MCF 10A (cell line): ENCODE data around the gene MYOZ3. TPM values are rescaled to one million over a fixed set of nuclear protein-coding genes. Genes with fewer than 3 reads are reported as not detected.

ENCODE experiments used
- BruUV-seq: library from RNA; stranded (reverse); fragments of 400-500 nt; replicated peaks from 2 replicates; lab custom pipeline; 2021; lab: Mats Ljungman, UMichigan
- CTCF ChIA-PET: fragments of 300-600 bp; sonication (Branson Sonifier 250); formaldehyde crosslinking; extraction: SDS; loops from one replicate; lab custom pipeline; 2021; ENCODE audit warnings: antibody characterized with exemption, inconsistent platforms; lab: Yijun Ruan, JAX
- POLR2A ChIA-PET: fragments of 300-600, 350-650 bp; sonication (Branson Sonifier 250); formaldehyde crosslinking; extraction: SDS; loops from one replicate; lab custom pipeline; 2020; ENCODE audit warnings: antibody characterized with exemption, inconsistent platforms; lab: Yijun Ruan, JAX
- DNase-seq: peaks from one replicate; pipeline ENCODE4 v3.0.0-alpha.2; 2018; ENCODE audit not compliant: unreplicated experiment
- H3K27ac Mint-ChIP-seq: one replicate; pipeline ENCODE4 v1.8.0; 2022; ENCODE audit warnings: mild to moderate bottlenecking, low read depth, mixed read lengths; ENCODE audit not compliant: unreplicated experiment
- H3K27me3 Mint-ChIP-seq: one replicate; pipeline ENCODE4 v1.8.0; 2022; ENCODE audit warnings: mixed read lengths; ENCODE audit not compliant: insufficient read depth, unreplicated experiment
- H3K36me3 Mint-ChIP-seq: one replicate; pipeline ENCODE4 v1.8.0; 2022; ENCODE audit warnings: mild to moderate bottlenecking, moderate library complexity, mixed read lengths; ENCODE audit not compliant: insufficient read depth, unreplicated experiment
- H3K4me1 Mint-ChIP-seq: one replicate; pipeline ENCODE4 v1.8.0; 2022; ENCODE audit warnings: mixed read lengths; ENCODE audit not compliant: insufficient read depth, unreplicated experiment
- H3K4me3 Mint-ChIP-seq: one replicate; pipeline ENCODE4 v1.8.0; 2022; ENCODE audit warnings: mild to moderate bottlenecking, moderate library complexity, mixed read lengths; ENCODE audit not compliant: unreplicated experiment
- H3K9me3 Mint-ChIP-seq: one replicate; pipeline ENCODE4 v1.8.0; 2022; ENCODE audit warnings: mixed read lengths; ENCODE audit not compliant: unreplicated experiment
- CTCF ChIP-seq: fragments of 200-600 bp; IDR thresholded peaks from one replicate; pipeline ENCODE4 v1.8.0; 2022; ENCODE audit warnings: antibody characterized with exemption, mild to moderate bottlenecking; ENCODE audit not compliant: unreplicated experiment
- intact Hi-C: fragments of 100-400 bp; cut with micrococcal nuclease; formaldehyde crosslinking; loops from 2 replicates; pipeline ENCODE4 v1.14.1; 2022
- total RNA-seq: library from RNA; stranded (reverse); gene quantifications from 2 replicates; pipeline ENCODE4 v1.2.3, GENCODE V29; 2022

Gene MYOZ3
- total RNA-seq, 1 experiment from 2014 or later = not detected

- no peaks in the 10 kb centered on the region for H3K36me3 Mint-ChIP-seq
- peaks cover 53% of the 10 kb centered on the region for H3K4me1 Mint-ChIP-seq
- DNase-seq = no peak
- intact Hi-C loops = no loop called here
- H3K4me3 Mint-ChIP-seq = no peak overlapping the region
- H3K27me3 Mint-ChIP-seq = no peaks in the 10 kb centered on the region
- TF ChIP-seq CTCF = no peak
- no TSS peak for BruUV-seq
- POLR2A ChIA-PET = interaction anchor here (1.5 kb wide), 1 partner anchor 9 kb away, joined by 14 read pairs; no protein-coding TSS in a partner anchor
- no peaks in the 10 kb centered on the region for H3K9me3 Mint-ChIP-seq
- CTCF ChIA-PET = interaction anchor here (0.6 to 1.5 kb wide), 5 partner anchors 10 to 157 kb away, joined by 3 read pairs; partner anchors contain the start of gene SMIM3
- H3K27ac Mint-ChIP-seq = peak overlapping the region; percentile 65
Measured at GRCh38 chr5:150633429-150633828, 27.6 kb upstream of the MYOZ3 start.

GRCh38 chr5:150636391-150637244 lies 24.4 kb upstream of the MYOZ3 start:
- intact Hi-C loops = loop anchor here (2.0 kb wide), 1 partner anchor 20 kb away; no protein-coding TSS in a partner anchor
- Mint-ChIP-seq H3K27ac (peak overlapping the region; percentile 47), H3K36me3 (no peaks in the 10 kb centered on the region), H3K9me3 (no peaks in the 10 kb centered on the region), H3K4me3 (peak overlapping the region; percentile 10), H3K27me3 (no peaks in the 10 kb centered on the region), H3K4me1 (peaks cover 81% of the 10 kb centered on the region)
- no TSS peak for BruUV-seq
- POLR2A ChIA-PET = interaction anchor here (0.6 to 1.7 kb wide), 4 partner anchors 17 to 656 kb away, joined by 3 to 6 read pairs (median 4); no protein-coding TSS in a partner anchor
- CTCF ChIA-PET = no interaction called here
- TF ChIP-seq CTCF = no peak
- peak; percentile 96 for DNase-seq

GRCh38 chr5:150637245-150638052 lies 23.6 kb upstream of the MYOZ3 start:
- intact Hi-C loops = loop anchor here (2.0 kb wide), 1 partner anchor 21 kb away; no protein-coding TSS in a partner anchor
- Mint-ChIP-seq H3K4me1 (peaks cover 87% of the 10 kb centered on the region), H3K4me3 (peak overlapping the region; percentile 52), H3K27ac (peak overlapping the region; percentile 47), H3K36me3 (no peaks in the 10 kb centered on the region), H3K27me3 (no peaks in the 10 kb centered on the region), H3K9me3 (no peaks in the 10 kb centered on the region)
- DNase-seq = peak; percentile 80
- no peak for TF ChIP-seq CTCF
- POLR2A ChIA-PET = interaction anchor here (0.7 to 1.7 kb wide), 6 partner anchors 15 to 140 kb away, joined by 3 to 6 read pairs (median 3); no protein-coding TSS in a partner anchor
- CTCF ChIA-PET = interaction anchor here (0.5 to 1.4 kb wide), 7 partner anchors 8 to 187 kb away, joined by 3 to 4 read pairs (median 3); no protein-coding TSS in a partner anchor
- no TSS peak for BruUV-seq
